K562 (cell line): Measurements from ENCODE around the gene SCRN2. TPM values are rescaled to one million over a fixed set of nuclear protein-coding genes. Genes with fewer than 3 reads are reported as not detected.
A peak's percentile ranks its signal among the peaks of the same experiment; 100 is the strongest.

Source experiments
- ATF2 ChIP-seq: sonication (generic); formaldehyde crosslinking; IDR thresholded peaks from 2 replicates; pipeline ENCODE4 v1.8.1; 2022; ENCODE audit warnings: missing genetic modification reagents
- ETS1 ChIP-seq: conservative IDR thresholded peaks from 2 replicates; pipeline ENCODE4 v1.6.1; 2011; ENCODE audit warnings: low read depth, mild to moderate bottlenecking, low read length; ENCODE audit not compliant: control insufficient read depth
- HLTF ChIP-seq: fragments of 450-650 bp; IDR thresholded peaks from 2 replicates; pipeline ENCODE4 v1.6.1; 2016
- HNRNPK ChIP-seq: fragments of 200-400 bp; formaldehyde crosslinking; IDR thresholded peaks from one replicate; pipeline ENCODE4 v1.6.1; 2018; ENCODE audit warnings: mild to moderate bottlenecking, low read depth, low read length; ENCODE audit not compliant: poor library complexity, severe bottlenecking
- KAT2B ChIP-seq: IDR thresholded peaks from one replicate; pipeline ENCODE4 v1.6.1; 2012; ENCODE audit warnings: low read depth, mild to moderate bottlenecking, control low read depth, inconsistent platforms, low read length, moderate library complexity
- MXI1 ChIP-seq: IDR thresholded peaks from 2 replicates; pipeline ENCODE4 v1.6.1; 2011; ENCODE audit warnings: low read depth, mild to moderate bottlenecking, improper control_type of control experiment, low read length
- RBM39 ChIP-seq: fragments of 200-400 bp; formaldehyde crosslinking; optimal IDR thresholded peaks from 2 replicates; pipeline ENCODE3; 2018; ENCODE audit warnings: low read depth, low read length
- SMAD4 ChIP-seq: fragments of 250-450 bp; sonication (Bioruptor Pico); conservative IDR thresholded peaks from 2 replicates; pipeline ENCODE4 v1.8.0; 2021; ENCODE audit warnings: inconsistent platforms, mild to moderate bottlenecking, moderate library complexity
- TFAP4 ChIP-seq: sonication (generic); formaldehyde crosslinking; IDR thresholded peaks from 2 replicates; pipeline ENCODE4 v1.8.0; 2022; ENCODE audit warnings: missing genetic modification reagents, mild to moderate bottlenecking, moderate library complexity, borderline replicate concordance
- ZBTB40 ChIP-seq, 2 experiments: fragments of 450-650 bp in 1 of 2; sonication (generic) in 1 of 2; formaldehyde crosslinking in 1 of 2; IDR thresholded peaks; 2 replicates each; pipeline versions ENCODE4 v1.7.1 to v1.9.0; 2016 to 2022; ENCODE audit warnings: inconsistent platforms in 1 of 2, mild to moderate bottlenecking in 1 of 2, missing genetic modification reagents in 1 of 2
- ZNF121 ChIP-seq: sonication (generic); formaldehyde crosslinking; conservative IDR thresholded peaks from 2 replicates; pipeline ENCODE4 v1.8.0; 2022; ENCODE audit warnings: missing genetic modification reagents
- ZNF263 ChIP-seq: sonication (generic); formaldehyde crosslinking; IDR thresholded peaks from 2 replicates; pipeline ENCODE4 v1.8.0; 2022; ENCODE audit warnings: mild to moderate bottlenecking, missing genetic modification reagents, borderline replicate concordance
- ZNF507 ChIP-seq: conservative IDR thresholded peaks from 2 replicates; pipeline ENCODE4 v1.6.1; 2017; ENCODE audit warnings: missing genetic modification characterization, missing compliant biosample characterization
- ZNF561 ChIP-seq: fragments of 450-650 bp; formaldehyde crosslinking; conservative IDR thresholded peaks from 2 replicates; pipeline ENCODE4 v1.4.0; 2020; ENCODE audit warnings: mild to moderate bottlenecking, moderate library complexity
- polyA plus RNA-seq, 8 experiments: library from polyadenylated mRNA; depleted of rRNA in 4 of 8; stranded (reverse) in 5 of 8; unstranded in 3 of 8; fragments of >200 nt; fragmentation: Nextera tagmentation in 2 of 8; fragmentation: Illumina TruSeq in 1 of 8; extraction: Ambion mirVana in 2 of 8; extraction: Trizol in 1 of 8; gene quantifications; 2 replicates each; pipeline versions ENCODE4 v1.2.1 to v1.2.3, GENCODE V29; 2011 to 2014; ENCODE audit warnings: inconsistent platforms in 1 of 8, missing spikeins in 1 of 8
- total RNA-seq, 7 experiments: library from RNA; depleted of rRNA in 6 of 7; stranded (reverse); fragments of >200 nt in 6 of 7; fragmentation: Illumina TruSeq in 2 of 7; extraction: Trizol in 2 of 7; gene quantifications; 2 replicates each; pipeline versions ENCODE4 v1.2.1 to v1.2.3, GENCODE V29; 2011 to 2021; ENCODE audit warnings: low replicate concordance in 1 of 7

Gene SCRN2
- total and polyA plus RNA-seq, 9 of the 15 experiments (the other 6 are each of a cell fraction or from before 2014, with no cell fraction given), result 0.25 to 32.9 (median 13.6) TPM

GRCh38 chr17:47840742-47841487 is at the start of gene SCRN2 (continued):
- TF ChIP-seq ZBTB40 (IDR thresholded peaks at IDR 0.05) (peak; percentile 71), ZBTB40 (CRISPR knock-in tag; IDR thresholded peaks at IDR 0.05) (no peak), SMAD4 (peak; percentile 44; the same call in 1 of the 2 replicates), HLTF (no peak; the same call in 1 of the 2 replicates), ZNF507 (tag) (no peak), ZNF263 (CRISPR knock-in tag) (peak; percentile 17; the same call in 1 of the 2 replicates), MXI1 (no peak), RBM39 (no peak), ZNF561 (CRISPR knock-in tag) (no peak), ATF2 (CRISPR knock-in tag) (no peak), ETS1 (no peak), HNRNPK (no peak), TFAP4 (peak; percentile 92), KAT2B (no peak), ZNF121 (CRISPR knock-in tag) (no peak)
